ENCODE measurements around the gene LRP1.
"Not testable (repeated sequence)": the region's sequence is repeated elsewhere in the genome, so short reads cannot be mapped to it uniquely, and the experiment has no call there.

Gene LRP1

GRCh38 chr12:57112492-57113294 lies 15.6 kb upstream of the LRP1 start:
- DNase-seq, result no peak

DNA sequence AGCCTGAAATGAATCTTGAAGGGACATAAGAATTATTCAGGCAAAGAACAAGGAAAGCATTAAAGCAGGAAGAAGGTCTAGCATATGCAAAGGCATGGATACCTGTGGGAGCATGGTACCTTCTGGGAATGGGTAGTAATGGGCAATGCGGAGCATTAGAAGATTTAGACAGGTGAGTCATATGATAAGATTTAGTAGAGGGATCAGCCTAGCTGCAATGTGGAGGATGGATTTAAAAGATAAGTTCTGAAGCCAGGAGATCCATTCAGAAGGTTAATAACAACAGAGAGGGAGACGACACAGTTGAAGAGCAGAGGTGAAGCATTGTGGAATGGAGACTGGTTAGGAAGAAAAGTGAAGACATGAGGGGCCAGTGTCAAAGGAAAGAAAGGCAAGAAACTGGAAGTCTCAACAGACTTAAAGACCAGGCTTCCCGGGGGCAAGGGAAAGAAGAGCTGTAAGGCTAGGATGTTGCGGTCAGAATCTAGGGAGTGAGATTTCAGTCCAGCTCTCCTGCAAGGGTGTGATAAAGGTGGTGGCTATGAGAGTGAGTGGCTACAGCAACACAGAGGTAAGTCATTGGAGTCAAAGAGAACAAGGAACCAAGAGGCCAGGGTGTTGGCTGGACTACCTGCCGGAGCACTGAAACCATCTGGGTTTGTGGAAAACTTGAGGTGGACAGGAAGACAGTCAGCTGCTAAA lies 11.6 kb upstream of the LRP1 start:
- DNase-seq, result no peak

DNA sequence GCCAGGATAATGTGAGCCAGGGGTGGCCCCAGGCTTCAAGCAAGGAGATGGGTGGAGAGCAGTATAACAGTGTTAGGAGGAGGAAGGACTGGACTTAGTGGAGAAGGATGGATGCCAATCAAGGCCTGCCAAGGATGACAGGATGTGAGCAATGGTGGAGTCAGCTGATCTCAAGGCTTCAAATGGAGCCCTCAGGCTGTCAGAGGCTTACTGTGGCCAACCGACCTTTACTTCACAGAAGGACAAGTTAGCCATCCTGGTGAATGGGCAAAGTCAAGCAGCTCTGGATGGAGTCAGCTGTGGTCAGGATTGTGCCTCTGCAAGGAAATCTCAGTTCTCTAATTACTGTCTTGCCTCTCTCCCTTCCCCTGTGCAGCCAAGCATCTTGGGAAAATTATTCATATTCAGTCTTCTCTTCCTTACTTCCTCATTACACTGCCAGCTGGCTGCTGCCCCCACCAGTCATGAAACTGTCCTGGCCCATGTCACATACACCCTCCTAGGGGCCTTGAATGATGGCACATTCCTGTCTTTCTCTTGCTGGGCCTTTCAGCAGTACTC lies 9.5 kb upstream of the LRP1 start:
- DNase-seq, result no peak

DNA sequence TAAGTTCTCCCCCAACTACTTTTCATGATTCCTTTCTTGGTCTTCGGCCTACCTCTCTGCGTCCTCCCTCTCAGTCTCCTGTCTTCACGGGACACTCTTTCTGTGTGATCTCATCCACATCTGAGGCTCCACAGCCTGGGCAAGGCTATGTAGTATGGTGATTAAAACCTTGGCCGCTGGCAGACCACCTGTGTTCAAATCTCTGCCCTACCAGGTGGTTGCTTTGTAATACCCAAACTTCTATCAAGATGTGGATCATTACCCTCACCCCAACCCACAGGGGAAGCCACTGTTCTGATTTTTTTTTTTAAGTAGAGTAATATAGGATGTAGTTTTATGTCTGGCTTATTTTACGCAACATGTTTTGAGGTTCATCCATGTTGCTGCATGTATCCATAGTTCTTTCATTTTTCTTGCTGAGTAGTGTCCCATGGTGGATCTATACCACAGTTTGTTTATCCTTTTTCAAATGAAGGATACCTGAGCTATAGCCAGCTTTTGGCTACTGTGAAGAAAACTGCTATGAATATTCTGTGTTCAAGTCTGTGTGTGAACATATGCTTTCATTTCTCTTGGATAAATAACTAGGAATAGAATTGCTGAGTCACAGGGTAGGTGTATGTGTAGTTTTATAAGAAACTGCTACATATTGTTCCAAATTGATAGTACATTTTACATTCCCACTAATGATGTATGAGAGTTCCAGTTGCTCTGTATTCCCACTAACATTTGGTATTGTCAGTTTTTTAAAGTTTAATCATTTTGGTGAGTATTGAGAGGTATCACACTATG lies 8.8 kb upstream of the LRP1 start:
- no peak for DNase-seq

GRCh38 chr12:57120718-57121117 lies 7.6 kb upstream of the LRP1 start:
- DNase-seq, result not testable (repeated sequence)

GRCh38 chr12:57123813-57124212 lies 4.5 kb upstream of the LRP1 start:
- DNase-seq, result no peak

- no peak for DNase-seq
These were observed 3.9 kb upstream of the LRP1 start for GRCh38 chr12:57124261-57124877.

DNA sequence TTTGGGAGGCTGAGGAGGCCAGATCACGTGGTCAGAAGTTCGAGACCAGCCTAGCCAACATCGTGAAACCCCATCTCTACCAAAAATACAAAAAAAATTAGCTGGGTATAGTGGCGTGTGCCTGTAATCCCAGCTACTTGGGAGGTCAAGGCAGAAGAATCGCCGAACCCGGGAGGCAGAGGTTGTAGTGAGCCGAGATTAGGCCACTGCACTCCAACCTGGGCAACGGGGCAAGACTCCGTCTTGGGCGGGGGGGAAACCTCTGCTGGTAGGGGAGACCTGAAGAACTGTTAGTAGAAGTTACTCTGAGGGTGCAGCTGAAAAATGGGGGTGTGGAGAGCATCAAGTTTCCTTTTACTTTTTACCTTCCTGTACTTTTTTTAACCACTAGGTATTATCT lies 2.2 kb upstream of the LRP1 start:
- no peak for DNase-seq

GRCh38 chr12:57126561-57126960 lies 1.7 kb upstream of the LRP1 start:
- DNase-seq, result no peak

GRCh38 chr12:57127101-57127725 lies 1.1 kb upstream of the LRP1 start:
- DNase-seq, result no peak

GRCh38 chr12:57128519-57129247 lies 400 bp downstream of the LRP1 start:
- no peak for DNase-seq

GRCh38 chr12:57129321-57129842 lies 1.1 kb downstream of the LRP1 start:
- no peak for DNase-seq

DNA sequence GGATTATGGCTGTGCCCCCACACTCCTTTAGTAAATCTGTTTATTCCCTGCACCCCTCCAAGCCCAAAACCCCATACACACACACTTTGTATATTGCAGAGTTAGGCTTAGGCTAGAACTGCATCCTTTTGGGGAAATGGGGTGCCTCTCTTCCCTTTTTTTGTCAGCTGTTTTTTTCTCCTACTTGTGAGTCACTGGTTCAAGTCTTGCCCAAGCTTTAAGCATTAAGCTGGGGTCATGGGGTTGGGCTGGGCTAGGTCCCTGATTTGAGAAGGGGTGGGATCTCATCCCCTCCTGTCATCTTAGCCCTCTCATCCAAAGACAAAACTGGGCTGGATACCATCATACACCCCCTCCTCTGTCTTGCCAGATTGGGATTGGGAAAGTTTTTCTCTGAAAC lies 1.6 kb downstream of the LRP1 start:
- no peak for DNase-seq

DNA sequence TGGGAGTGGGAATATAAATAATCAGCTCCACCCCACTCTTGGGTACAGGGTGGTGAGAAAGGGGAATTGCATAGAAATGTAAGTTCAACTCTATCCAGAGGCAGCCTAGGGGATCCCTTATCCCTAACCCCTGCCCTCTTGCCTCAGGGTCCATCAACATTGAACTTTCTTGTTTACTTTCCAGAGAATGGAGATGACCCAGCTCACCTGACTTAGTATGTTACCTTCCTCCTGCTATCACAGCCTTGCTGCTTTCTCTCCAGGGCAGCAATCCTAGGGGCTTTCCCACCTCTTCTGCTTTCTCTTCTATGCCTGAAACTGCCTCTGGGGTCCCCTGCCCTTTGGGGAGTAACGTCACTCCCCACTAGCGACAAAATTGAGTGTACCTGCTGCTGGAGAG lies 2.7 kb downstream of the LRP1 start:
- DNase-seq, result no peak

GRCh38 chr12:57131896-57132744 lies 3.8 kb downstream of the LRP1 start:
- no peak for DNase-seq

DNA sequence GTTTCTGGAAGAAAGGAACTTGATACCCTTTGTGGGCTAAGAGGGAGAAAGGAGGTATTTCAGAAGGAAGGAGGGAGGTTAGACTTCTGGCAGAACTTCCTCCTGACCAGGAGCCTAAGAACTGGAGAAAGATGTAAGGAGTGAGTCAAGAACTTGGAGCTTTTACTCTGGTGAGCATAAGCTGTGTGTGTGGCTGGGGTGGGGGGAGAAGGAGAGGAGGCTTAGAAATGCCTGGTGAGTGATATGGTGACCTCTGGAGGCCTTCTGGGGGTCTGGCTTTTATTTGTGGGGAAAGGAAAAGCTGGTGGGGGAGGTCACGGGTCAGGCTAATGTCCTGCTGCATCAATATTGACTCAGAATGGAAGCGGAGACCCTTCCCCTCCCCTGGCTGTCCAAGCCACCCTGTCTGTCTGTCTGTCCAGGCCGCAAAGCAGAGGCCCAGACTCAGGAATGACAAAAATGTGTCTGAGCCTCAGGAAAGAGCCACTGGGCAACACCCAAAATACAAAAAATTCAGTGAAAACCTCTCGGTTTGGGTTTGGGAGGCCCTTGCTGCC lies 4.8 kb downstream of the LRP1 start:
- no peak for DNase-seq

DNA sequence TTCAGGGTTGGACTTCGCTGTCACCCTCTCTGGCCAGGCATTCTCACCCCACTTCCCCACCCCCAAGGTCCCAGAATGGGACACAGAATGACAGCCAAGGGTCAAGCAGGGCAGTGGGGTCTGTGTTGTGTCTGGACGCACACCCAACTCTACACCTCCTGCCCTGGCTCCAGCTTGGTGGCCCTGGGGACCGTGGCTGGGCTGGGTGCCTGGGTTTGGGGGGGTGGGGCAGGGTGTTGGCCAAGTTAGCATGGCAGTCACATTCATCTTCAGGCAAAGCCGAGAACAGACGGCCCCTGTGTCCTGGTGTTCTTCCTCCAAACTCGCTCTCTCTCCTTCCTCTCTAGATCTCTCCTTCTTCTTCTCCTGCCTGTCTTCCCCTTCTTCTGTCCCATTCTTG lies 5.6 kb downstream of the LRP1 start:
- DNase-seq, result no peak

DNA sequence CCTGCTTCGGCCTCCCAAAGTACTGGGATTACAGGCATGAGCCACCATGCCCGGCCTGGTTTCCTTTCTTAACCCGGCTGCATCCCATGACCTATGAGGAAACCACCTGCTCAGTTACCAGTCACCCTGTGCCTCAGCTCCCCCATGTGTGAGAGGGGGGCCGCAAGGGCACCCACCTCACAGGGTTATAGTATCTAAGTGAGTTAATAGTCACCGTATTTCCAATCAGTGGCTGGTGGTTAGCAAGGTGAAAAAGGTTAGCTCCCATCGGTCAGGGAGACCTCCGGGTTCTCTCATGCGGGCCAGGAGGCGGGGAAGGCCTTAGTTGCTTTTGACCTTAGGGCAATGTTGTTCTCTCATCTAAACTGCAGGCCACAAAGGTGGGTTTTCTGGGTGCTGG lies 6.7 kb downstream of the LRP1 start:
- DNase-seq, result no peak

- DNase-seq, result no peak
These were observed 7.4 kb downstream of the LRP1 start for GRCh38 chr12:57135527-57136326.

All from NCI-H1436 treated with DMSO at 0.1 percent for 48 hours (cell line).